Measurements from ENCODE around the gene MED12.
"Not testable (repeated sequence)": the region's sequence is repeated elsewhere in the genome, so short reads cannot be mapped to it uniquely, and the experiment has no call there.

- not testable (repeated sequence) for TF ChIP-seq CTCF (IDR thresholded peaks at IDR 0.05; ENCODE audit: low read depth, low read length); POLR2A (IDR thresholded peaks at IDR 0.05; ENCODE audit: extremely low read depth, insufficient read length); MAX (IDR thresholded peaks at IDR 0.05; ENCODE audit: low read depth, low read length)
Observed at GRCh38 chrX:71180579-71181265, 62.3 kb downstream of the MED12 start.

All from NB4 (cell line).